ENCODE results near the gene KCNMA1. TPM values are rescaled to one million over a fixed set of nuclear protein-coding genes. Genes with fewer than 3 reads are reported as not detected.

Gene KCNMA1
- total RNA-seq, 4 donors from 2014 or later = 68.4 to 170 (median 119) TPM

DNA sequence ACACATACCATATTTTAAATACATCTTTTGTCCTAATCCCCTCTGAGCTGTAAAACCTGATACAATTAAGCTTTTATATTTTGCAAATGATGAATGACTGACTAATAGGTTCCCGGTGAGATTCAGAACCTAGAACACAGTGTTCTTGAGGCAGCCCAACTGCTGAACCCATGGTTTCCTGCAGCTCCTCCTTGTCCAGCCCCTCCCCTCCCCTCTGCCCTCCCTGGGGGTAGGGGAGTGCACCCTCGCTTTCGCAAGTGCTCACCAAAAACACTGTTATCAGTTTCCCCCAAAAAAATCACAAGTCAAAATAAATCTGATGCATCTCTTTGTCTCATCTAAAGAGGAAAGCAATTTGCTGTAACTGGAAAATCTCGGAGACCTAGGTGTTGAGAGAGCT lies 602.8 kb downstream of the KCNMA1 start:
- H3K9me3 ChIP-seq = no peaks in the 10 kb centered on the region
- no peaks in the 10 kb centered on the region for H3K36me3 ChIP-seq
- H3K27me3 ChIP-seq = no peaks in the 10 kb centered on the region
- H3K27ac ChIP-seq = no peak overlapping the region
- H3K4me3 ChIP-seq = no peak overlapping the region
- peaks cover 0 to 6% (median 0%) of the 10 kb centered on the region in 4 donors for H3K4me1 ChIP-seq
- no peak for DNase-seq
- WGBS, 2 donors (ENCODE audit: low coverage in 1 of 2) = 79 to 87% methylated on average over 4 of the region's 4 CpGs
- in situ Hi-C loops (cut with MboI; ENCODE audit: low pct_ligation_motif_present in 1 of 4, low pct_unique_long_range_greater_than_20kb in 1 of 4, low sequenced_read_pairs in 3 of 4) = no loop called here
- intact Hi-C loops (cut with DNase I; ENCODE audit: low total_unique reads) = no loop called here
- TF ChIP-seq EP300 (IDR thresholded peaks at IDR 0.05; ENCODE audit: low read depth) (no peak), POLR2A (IDR thresholded peaks at IDR 0.05) (no peak), POLR2AphosphoS5 (IDR thresholded peaks at IDR 0.05) (no peak)
- TF ChIP-seq, protein P1, sequence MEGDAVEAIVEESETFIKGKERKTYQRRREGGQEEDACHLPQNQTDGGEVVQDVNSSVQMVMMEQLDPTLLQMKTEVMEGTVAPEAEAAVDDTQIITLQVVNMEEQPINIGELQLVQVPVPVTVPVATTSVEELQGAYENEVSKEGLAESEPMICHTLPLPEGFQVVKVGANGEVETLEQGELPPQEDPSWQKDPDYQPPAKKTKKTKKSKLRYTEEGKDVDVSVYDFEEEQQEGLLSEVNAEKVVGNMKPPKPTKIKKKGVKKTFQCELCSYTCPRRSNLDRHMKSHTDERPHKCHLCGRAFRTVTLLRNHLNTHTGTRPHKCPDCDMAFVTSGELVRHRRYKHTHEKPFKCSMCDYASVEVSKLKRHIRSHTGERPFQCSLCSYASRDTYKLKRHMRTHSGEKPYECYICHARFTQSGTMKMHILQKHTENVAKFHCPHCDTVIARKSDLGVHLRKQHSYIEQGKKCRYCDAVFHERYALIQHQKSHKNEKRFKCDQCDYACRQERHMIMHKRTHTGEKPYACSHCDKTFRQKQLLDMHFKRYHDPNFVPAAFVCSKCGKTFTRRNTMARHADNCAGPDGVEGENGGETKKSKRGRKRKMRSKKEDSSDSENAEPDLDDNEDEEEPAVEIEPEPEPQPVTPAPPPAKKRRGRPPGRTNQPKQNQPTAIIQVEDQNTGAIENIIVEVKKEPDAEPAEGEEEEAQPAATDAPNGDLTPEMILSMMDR (IDR thresholded peaks at IDR 0.05) = no peak

DNA sequence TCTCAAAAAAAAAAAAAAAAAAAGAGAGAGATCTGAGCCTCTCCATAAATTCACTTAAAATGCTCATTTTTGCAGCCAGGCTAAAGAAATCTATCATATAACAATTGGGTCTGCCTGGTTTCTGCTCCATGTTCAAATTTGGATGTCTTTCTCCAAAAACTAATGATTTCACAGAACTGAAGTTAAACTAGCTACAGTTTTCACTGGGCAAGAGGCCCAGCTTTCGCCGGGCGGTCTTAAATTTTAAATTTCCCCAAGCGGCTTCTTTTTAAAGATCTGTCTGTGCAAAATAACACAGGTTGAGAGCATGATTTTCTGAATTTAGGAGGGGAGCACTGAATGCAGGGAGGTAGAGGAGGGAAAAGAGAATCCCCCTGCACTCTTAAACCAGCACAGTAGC lies 603.4 kb downstream of the KCNMA1 start:
- no peak for DNase-seq
- Histone ChIP-seq H3K27me3 (no peaks in the 10 kb centered on the region), H3K9me3 (no peaks in the 10 kb centered on the region), H3K4me1 (peaks cover 0 to 6% (median 0%) of the 10 kb centered on the region in 4 donors), H3K27ac (no peak overlapping the region), H3K36me3 (no peaks in the 10 kb centered on the region), H3K4me3 (no peak overlapping the region)
- TF ChIP-seq POLR2A (IDR thresholded peaks at IDR 0.05) (no peak), POLR2AphosphoS5 (IDR thresholded peaks at IDR 0.05) (no peak), EP300 (IDR thresholded peaks at IDR 0.05; ENCODE audit: low read depth) (no peak)
- TF ChIP-seq, protein P1 (IDR thresholded peaks at IDR 0.05) = no peak
- intact Hi-C loops (cut with DNase I; ENCODE audit: low total_unique reads) (no loop called here), in situ Hi-C loops (cut with MboI; ENCODE audit: low pct_ligation_motif_present in 1 of 4, low pct_unique_long_range_greater_than_20kb in 1 of 4, low sequenced_read_pairs in 3 of 4) (no loop called here)
- 86 to 93% methylated on average over 4 of the region's 4 CpGs for WGBS, 2 donors (ENCODE audit: low coverage in 1 of 2)

DNA sequence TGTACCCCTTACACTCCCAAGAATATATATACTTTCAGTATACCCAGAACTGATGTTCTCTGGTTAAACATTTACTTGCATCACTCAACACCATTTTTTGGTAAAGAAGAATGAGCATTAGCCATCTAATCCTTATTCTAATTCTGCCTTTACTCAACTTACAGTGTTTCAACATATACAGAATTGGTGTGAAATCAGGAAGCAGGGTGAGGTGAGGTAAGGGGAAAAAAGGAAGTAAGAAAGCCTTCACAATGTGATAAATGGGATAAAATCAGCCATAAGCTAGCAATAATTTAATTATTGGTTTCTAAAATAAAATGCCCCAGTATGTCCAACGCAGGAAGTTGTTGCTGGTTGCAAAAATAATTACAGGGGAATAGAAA lies 605.4 kb downstream of the KCNMA1 start:
- in situ Hi-C loops (cut with MboI; ENCODE audit: low pct_ligation_motif_present in 1 of 4, low pct_unique_long_range_greater_than_20kb in 1 of 4, low sequenced_read_pairs in 3 of 4) (no loop called here), intact Hi-C loops (cut with DNase I; ENCODE audit: low total_unique reads) (no loop called here)
- H3K36me3 ChIP-seq = no peaks in the 10 kb centered on the region
- H3K4me1 ChIP-seq = peaks cover 0 to 6% (median 0%) of the 10 kb centered on the region in 4 donors
- H3K27me3 ChIP-seq = no peaks in the 10 kb centered on the region
- DNase-seq = no peak
- no peak overlapping the region for H3K27ac ChIP-seq
- WGBS, 2 donors (ENCODE audit: low coverage in 1 of 2) = 41 to 60% methylated on average over 1 of the region's 1 CpG
- TF ChIP-seq, protein P1 (IDR thresholded peaks at IDR 0.05) = no peak
- TF ChIP-seq EP300 (IDR thresholded peaks at IDR 0.05; ENCODE audit: low read depth) (no peak), POLR2AphosphoS5 (IDR thresholded peaks at IDR 0.05) (no peak), POLR2A (IDR thresholded peaks at IDR 0.05) (no peak)
- H3K4me3 ChIP-seq = no peak overlapping the region
- no peaks in the 10 kb centered on the region for H3K9me3 ChIP-seq

DNA sequence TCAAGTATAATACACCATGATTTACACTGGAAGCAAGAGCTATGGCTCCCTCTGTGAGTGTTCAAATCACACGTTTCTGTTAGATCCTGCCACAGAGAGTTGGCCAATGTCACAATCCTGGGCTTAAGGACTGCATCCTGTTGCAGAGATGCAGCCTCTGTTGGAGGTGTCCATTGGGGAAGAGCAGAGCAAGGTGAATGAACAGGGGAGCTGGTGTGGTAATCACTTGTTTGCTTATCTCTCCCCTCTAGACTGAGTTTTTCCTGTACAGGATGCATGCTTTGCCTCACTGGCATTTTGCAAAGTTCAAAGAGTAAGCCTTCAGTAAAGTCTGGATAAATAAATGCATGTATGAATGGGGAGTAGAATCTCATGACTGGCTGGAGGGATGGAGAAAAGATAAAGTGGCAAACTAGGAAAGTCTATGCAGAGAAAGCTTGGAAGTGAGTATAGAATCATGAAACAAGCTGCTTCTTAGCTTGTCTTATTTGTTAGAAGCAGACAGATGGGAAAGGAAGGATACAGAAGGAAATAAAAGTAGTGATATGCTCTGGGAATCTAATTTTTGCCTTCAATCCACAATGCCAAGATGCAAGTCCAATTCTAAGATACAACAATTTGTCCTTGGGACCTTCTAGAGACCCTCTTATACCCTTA lies 605.9 kb downstream of the KCNMA1 start:
- no peaks in the 10 kb centered on the region for H3K9me3 ChIP-seq
- peaks cover 0 to 6% (median 0%) of the 10 kb centered on the region in 4 donors for H3K4me1 ChIP-seq
- WGBS, 2 donors (ENCODE audit: low coverage in 1 of 2) = 30 to 45% methylated on average over 1 of the region's 1 CpG
- TF ChIP-seq POLR2AphosphoS5 (IDR thresholded peaks at IDR 0.05) (no peak), POLR2A (IDR thresholded peaks at IDR 0.05) (no peak), EP300 (IDR thresholded peaks at IDR 0.05; ENCODE audit: low read depth) (no peak)
- TF ChIP-seq, protein P1 (IDR thresholded peaks at IDR 0.05) = no peak
- no peak overlapping the region for H3K27ac ChIP-seq
- intact Hi-C loops (cut with DNase I; ENCODE audit: low total_unique reads) (no loop called here), in situ Hi-C loops (cut with MboI; ENCODE audit: low pct_ligation_motif_present in 1 of 4, low pct_unique_long_range_greater_than_20kb in 1 of 4, low sequenced_read_pairs in 3 of 4) (no loop called here)
- no peaks in the 10 kb centered on the region for H3K27me3 ChIP-seq
- no peak for DNase-seq
- no peak overlapping the region for H3K4me3 ChIP-seq
- no peaks in the 10 kb centered on the region for H3K36me3 ChIP-seq
